HG03025 (cell line): ENCODE results near the gene GUCY1A2.

Source experiments
- ATAC-seq: cut with Tn5 transposase; IDR thresholded peaks from one replicate; pipeline ENCODE4 v1.9.1; 2021; ENCODE audit warnings: mild to moderate bottlenecking, moderate library complexity; ENCODE audit not compliant: unreplicated experiment, low FRiP score

GUCY1A2 gene

DNA sequence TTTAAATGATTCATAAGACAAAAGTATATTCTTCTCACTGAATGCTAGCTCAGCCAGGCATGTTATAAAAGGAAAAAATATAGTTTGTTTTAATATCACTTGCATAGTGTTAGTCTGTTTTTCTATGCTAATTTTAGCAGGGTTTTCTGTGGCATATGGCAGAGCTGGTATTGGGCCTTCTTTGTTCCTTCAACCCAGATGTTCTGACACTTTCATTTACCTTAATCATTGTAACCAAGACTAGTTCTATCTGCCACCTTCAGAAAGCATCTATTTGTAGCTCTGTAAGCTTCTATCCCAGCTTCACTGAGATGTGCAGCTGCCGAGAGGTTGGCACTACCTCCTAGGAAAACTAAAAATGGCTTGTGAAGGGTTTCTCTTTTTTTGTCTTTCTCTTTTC, 338.7 kb downstream of the GUCY1A2 start:
- no peak for ATAC-seq

GRCh38 chr11:106679181-106679580, 339.1 kb downstream of the GUCY1A2 start:
- no peak for ATAC-seq

GRCh38 chr11:106670069-106670468, 348.2 kb downstream of the GUCY1A2 start:
- ATAC-seq, result no peak

GRCh38 chr11:106668147-106668546, 350.1 kb downstream of the GUCY1A2 start:
- ATAC-seq, result no peak

GRCh38 chr11:106656646-106657045, 361.6 kb downstream of the GUCY1A2 start:
- no peak for ATAC-seq

GRCh38 chr11:106644824-106645223, 373.5 kb downstream of the GUCY1A2 start:
- ATAC-seq, result no peak

- ATAC-seq, result no peak
Observed at GRCh38 chr11:106642331-106642730, 375.9 kb downstream of the GUCY1A2 start.

DNA sequence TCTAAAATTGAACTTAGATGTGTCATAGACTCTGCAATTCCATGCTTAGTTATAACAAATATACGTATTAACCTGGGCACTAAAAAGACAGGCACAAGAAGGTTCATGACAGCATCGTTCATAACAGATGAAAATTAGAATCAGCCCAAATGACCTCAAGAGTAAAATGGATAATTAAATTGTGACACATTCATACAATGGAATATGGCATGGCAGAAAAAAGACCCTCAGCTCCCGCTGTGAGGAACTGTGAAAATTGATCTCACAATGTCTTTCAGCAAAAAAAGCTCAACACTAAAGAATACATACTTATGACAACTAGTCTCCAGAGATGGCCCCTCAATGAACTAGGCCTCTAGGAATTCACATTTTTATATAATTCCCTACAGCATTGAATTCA, 386.0 kb downstream of the GUCY1A2 start:
- no peak for ATAC-seq

- no peak for ATAC-seq
Observed at GRCh38 chr11:106627694-106628093, 390.6 kb downstream of the GUCY1A2 start.

GRCh38 chr11:106625566-106625965, 392.7 kb downstream of the GUCY1A2 start:
- no peak for ATAC-seq

- no peak for ATAC-seq
Observed at GRCh38 chr11:106624377-106624776, 393.9 kb downstream of the GUCY1A2 start.
